ENCODE measurements around the gene PPP1R18. TPM values are rescaled to one million over a fixed set of nuclear protein-coding genes. Genes with fewer than 3 reads are reported as not detected.

PPP1R18 gene
- total and polyA plus RNA-seq, 9 of the 15 experiments (the other 6 are each of a cell fraction or from before 2014, with no cell fraction given): 12.0 to 99.2 (median 42.6) TPM

DNA sequence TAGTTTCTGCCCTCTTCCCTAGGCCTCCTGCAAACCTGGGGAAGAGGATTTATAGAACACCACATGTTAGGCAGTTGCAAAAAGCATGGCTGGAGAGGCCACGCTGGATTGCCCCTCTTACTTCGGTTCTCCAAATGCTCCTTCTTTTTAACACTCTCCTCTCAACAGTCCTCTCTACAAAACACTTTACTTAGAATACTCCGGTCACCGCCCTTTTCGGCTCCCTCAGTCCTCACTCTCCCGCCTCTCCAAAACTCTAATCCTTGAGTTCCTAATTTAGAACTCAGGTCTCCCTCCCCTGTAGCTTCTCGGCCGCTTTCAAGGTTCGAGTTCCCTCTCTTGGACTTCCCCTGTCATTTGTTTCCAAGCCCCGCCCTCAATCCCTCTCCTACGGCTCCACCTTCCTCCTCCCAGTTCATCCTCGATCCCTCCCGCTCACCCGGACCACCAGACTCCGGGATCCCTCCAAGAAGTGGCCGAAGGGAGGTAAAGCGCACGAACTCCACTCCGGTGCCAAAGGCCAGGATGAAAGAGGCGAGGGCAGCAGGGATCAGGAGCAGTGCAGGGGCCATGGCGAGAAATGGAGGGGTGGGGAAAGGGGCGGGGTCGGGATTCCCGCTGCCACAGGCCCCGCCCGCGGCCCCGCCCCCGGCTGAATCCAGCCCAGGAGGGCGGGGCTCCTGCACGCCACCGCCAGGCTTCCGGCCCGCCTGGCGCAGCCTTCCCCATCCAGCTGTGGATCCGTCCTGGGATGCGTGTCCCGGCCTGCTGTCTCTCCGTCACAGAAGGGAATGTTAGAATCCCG, 4.2 kb upstream of the PPP1R18 start, which contains the start of gene NRM (continued):
- peak; percentile 64; the same call in 1 of the 2 replicates for TF ChIP-seq TOE1 (IDR thresholded peaks at IDR 0.05; ENCODE audit: borderline replicate concordance)
- no peak for TF ChIP-seq TOE1 (CRISPR knock-in tag; IDR thresholded peaks at IDR 0.05; ENCODE audit: borderline replicate concordance, low read depth)
- no peak for TF ChIP-seq STAT5A (IDR thresholded peaks at IDR 0.05; ENCODE audit: borderline replicate concordance, low read length)
- TF ChIP-seq SMAD4 (CRISPR knock-in tag; conservative IDR thresholded peaks at IDR 0.05): no peak
- TF ChIP-seq DDX20 (tag; IDR thresholded peaks at IDR 0.05; ENCODE audit: low read depth): no peak
- no peak for TF ChIP-seq ZNF561 (CRISPR knock-in tag; conservative IDR thresholded peaks at IDR 0.05)
- TF ChIP-seq JUNB (CRISPR knock-in tag; conservative IDR thresholded peaks at IDR 0.05): no peak
- TF ChIP-seq, protein P1, sequence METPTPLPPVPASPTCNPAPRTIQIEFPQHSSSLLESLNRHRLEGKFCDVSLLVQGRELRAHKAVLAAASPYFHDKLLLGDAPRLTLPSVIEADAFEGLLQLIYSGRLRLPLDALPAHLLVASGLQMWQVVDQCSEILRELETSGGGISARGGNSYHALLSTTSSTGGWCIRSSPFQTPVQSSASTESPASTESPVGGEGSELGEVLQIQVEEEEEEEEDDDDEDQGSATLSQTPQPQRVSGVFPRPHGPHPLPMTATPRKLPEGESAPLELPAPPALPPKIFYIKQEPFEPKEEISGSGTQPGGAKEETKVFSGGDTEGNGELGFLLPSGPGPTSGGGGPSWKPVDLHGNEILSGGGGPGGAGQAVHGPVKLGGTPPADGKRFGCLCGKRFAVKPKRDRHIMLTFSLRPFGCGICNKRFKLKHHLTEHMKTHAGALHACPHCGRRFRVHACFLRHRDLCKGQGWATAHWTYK (CRISPR knock-in tag; IDR thresholded peaks at IDR 0.05): no peak
- TF ChIP-seq NONO (IDR thresholded peaks at IDR 0.05; ENCODE audit: low read depth in 2 of 2, low read length in 1 of 2): no peak
- no peak for TF ChIP-seq ZNF644 (tag; IDR thresholded peaks at IDR 0.05; ENCODE audit: low read depth)
- TF ChIP-seq TAF15 (IDR thresholded peaks at IDR 0.05; ENCODE audit: low read depth, low read length): no peak
- no peak for TF ChIP-seq CBFB (CRISPR knock-in tag; IDR thresholded peaks at IDR 0.05)
- peak; percentile 53 for TF ChIP-seq ZFX (CRISPR knock-in tag; IDR thresholded peaks at IDR 0.05)
- TF ChIP-seq, protein P2, sequence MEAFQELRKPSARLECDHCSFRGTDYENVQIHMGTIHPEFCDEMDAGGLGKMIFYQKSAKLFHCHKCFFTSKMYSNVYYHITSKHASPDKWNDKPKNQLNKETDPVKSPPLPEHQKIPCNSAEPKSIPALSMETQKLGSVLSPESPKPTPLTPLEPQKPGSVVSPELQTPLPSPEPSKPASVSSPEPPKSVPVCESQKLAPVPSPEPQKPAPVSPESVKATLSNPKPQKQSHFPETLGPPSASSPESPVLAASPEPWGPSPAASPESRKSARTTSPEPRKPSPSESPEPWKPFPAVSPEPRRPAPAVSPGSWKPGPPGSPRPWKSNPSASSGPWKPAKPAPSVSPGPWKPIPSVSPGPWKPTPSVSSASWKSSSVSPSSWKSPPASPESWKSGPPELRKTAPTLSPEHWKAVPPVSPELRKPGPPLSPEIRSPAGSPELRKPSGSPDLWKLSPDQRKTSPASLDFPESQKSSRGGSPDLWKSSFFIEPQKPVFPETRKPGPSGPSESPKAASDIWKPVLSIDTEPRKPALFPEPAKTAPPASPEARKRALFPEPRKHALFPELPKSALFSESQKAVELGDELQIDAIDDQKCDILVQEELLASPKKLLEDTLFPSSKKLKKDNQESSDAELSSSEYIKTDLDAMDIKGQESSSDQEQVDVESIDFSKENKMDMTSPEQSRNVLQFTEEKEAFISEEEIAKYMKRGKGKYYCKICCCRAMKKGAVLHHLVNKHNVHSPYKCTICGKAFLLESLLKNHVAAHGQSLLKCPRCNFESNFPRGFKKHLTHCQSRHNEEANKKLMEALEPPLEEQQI (IDR thresholded peaks at IDR 0.05): no peak
- TF ChIP-seq LCOR (CRISPR knock-in tag; IDR thresholded peaks at IDR 0.05): no peak
- TF ChIP-seq, protein P3, sequence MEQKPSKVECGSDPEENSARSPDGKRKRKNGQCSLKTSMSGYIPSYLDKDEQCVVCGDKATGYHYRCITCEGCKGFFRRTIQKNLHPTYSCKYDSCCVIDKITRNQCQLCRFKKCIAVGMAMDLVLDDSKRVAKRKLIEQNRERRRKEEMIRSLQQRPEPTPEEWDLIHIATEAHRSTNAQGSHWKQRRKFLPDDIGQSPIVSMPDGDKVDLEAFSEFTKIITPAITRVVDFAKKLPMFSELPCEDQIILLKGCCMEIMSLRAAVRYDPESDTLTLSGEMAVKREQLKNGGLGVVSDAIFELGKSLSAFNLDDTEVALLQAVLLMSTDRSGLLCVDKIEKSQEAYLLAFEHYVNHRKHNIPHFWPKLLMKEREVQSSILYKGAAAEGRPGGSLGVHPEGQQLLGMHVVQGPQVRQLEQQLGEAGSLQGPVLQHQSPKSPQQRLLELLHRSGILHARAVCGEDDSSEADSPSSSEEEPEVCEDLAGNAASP (IDR thresholded peaks at IDR 0.05): no peak
- no peak for TF ChIP-seq ZNF121 (CRISPR knock-in tag; conservative IDR thresholded peaks at IDR 0.05)
- 0 out of 2 replicates have a peak, but pooled peaks have one; percentile 80 for TF ChIP-seq KAT7 (CRISPR knock-in tag; IDR thresholded peaks at IDR 0.05; ENCODE audit: borderline replicate concordance)
- TF ChIP-seq ZEB2 (IDR thresholded peaks at IDR 0.05): no peak; the same call in 1 of the 2 replicates
- TF ChIP-seq, protein P4, sequence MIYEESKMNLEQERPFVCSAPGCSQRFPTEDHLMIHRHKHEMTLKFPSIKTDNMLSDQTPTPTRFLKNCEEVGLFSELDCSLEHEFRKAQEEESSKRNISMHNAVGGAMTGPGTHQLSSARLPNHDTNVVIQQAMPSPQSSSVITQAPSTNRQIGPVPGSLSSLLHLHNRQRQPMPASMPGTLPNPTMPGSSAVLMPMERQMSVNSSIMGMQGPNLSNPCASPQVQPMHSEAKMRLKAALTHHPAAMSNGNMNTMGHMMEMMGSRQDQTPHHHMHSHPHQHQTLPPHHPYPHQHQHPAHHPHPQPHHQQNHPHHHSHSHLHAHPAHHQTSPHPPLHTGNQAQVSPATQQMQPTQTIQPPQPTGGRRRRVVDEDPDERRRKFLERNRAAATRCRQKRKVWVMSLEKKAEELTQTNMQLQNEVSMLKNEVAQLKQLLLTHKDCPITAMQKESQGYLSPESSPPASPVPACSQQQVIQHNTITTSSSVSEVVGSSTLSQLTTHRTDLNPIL (CRISPR knock-in tag; IDR thresholded peaks at IDR 0.05): no peak
- TF ChIP-seq ZNF830 (CRISPR knock-in tag; IDR thresholded peaks at IDR 0.05): no peak
- no peak for TF ChIP-seq DACH1 (IDR thresholded peaks at IDR 0.05; ENCODE audit: partially characterized antibody)
- no peak for TF ChIP-seq CCAR2 (IDR thresholded peaks at IDR 0.05; ENCODE audit: low read depth, low read length)
